Activated CD4-positive, alpha-beta memory T cell treated with anti-CD3 and anti-CD28 coated beads, Interleukin-2, amount 10 ng/mL, durations not matched to agents 7 days and 5 days (primary cell): ENCODE results near the gene FN1. TPM values are rescaled to one million over a fixed set of nuclear protein-coding genes. Genes with fewer than 3 reads are reported as not detected.
"Not testable (repeated sequence)": the region's sequence is repeated elsewhere in the genome, so short reads cannot be mapped to it uniquely, and the experiment has no call there.

ENCODE experiments used
- CTCF ChIA-PET: fragments of 350-600 bp; sonication (Branson Sonifier 250); formaldehyde crosslinking; loops from one replicate; lab custom pipeline; 2021; ENCODE audit warnings: antibody characterized with exemption, inconsistent platforms; lab: Charles Lee
- POLR2A ChIA-PET: fragments of 350-600 bp; sonication (Branson Sonifier 250); formaldehyde crosslinking; loops from one replicate; lab custom pipeline; 2021; ENCODE audit warnings: antibody characterized with exemption; lab: Charles Lee
- DNase-seq: peaks from one replicate; pipeline ENCODE4 v3.0.0-alpha.2; 2020
- H3K27ac Mint-ChIP-seq: one replicate; pipeline ENCODE4 v1.8.0; 2021; ENCODE audit warnings: mild to moderate bottlenecking, mixed read lengths
- H3K27me3 Mint-ChIP-seq: one replicate; pipeline ENCODE4 v1.8.0; 2021; ENCODE audit warnings: mixed read lengths
- H3K36me3 Mint-ChIP-seq: one replicate; pipeline ENCODE4 v1.8.0; 2021; ENCODE audit warnings: low read depth, mixed read lengths
- H3K4me1 Mint-ChIP-seq: one replicate; pipeline ENCODE4 v1.8.0; 2021; ENCODE audit warnings: mixed read lengths
- H3K4me3 Mint-ChIP-seq: one replicate; pipeline ENCODE4 v1.8.0; 2021; ENCODE audit warnings: mild to moderate bottlenecking, mixed read lengths
- H3K9me3 Mint-ChIP-seq: one replicate; pipeline ENCODE4 v1.8.0; 2021; ENCODE audit warnings: mixed read lengths
- total RNA-seq, 2 experiments: library from RNA; stranded (reverse); gene quantifications; one replicate each; pipeline ENCODE4 v1.2.3, GENCODE V29; 2021

The FN1 gene
- total RNA-seq, 2 experiments from 2014 or later = 1.8 to 2.2 TPM

DNA sequence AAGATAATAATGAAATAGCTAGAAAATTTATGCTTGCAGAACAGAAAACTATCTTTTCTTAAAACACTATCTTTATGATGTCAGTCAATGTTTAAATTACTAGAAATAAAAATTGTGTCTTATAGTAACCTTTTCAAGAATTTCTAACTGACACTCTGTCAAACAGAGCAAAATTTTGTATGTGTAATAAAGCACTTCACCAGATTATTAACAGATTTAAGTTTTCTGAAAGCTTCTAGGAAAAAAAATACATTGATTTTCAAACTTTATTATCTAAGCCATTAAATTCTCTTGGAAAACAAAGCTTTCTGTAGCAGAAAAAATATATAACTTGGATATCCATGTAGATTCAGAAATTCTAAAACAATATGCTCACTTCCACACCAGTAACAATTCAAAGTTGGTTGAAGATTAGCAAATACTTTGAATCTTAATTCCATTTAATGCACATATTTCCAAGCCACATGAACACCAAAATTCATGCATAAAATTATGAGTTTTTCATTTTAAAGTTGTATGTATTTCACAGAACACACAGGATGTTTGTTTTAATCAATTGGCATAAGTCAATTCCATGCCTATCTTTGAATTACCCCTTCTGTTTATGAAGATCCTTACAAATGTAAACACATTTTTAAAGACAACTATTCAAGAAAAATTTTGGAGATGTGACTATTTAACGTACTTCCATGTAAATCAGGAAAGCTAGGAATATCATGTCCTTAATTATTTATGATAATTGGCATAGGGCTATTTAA, 19.9 kb downstream of the FN1 start:
- H3K9me3 Mint-ChIP-seq = no peaks in the 10 kb centered on the region
- no peak overlapping the region for H3K27ac Mint-ChIP-seq
- H3K4me3 Mint-ChIP-seq = no peak overlapping the region
- H3K36me3 Mint-ChIP-seq = no peaks in the 10 kb centered on the region
- H3K27me3 Mint-ChIP-seq = peaks cover 24% of the 10 kb centered on the region
- peaks cover 3% of the 10 kb centered on the region for H3K4me1 Mint-ChIP-seq
- no peak for DNase-seq
- ChIA-PET CTCF (no interaction called here), POLR2A (no interaction called here)

DNA sequence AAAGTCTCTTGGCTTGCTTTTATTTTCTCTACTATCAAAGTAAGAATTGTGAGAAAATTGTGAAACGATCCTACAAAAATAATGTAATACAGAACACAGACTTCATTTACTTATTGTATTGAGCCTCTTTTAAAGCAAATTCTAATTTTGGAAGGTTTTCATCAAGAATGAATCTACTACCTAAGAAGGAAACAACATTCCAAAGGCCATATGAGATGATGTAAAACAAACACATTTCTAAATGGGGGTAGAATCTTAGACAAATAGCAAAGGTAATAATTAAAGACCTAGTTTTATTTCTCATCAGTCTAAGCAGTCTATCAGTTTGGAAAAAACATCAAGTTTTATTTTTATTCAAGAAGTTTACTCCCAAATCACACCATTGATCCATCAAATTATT, 20.6 kb downstream of the FN1 start:
- peaks cover 24% of the 10 kb centered on the region for H3K27me3 Mint-ChIP-seq
- H3K27ac Mint-ChIP-seq = no peak overlapping the region
- no peaks in the 10 kb centered on the region for H3K36me3 Mint-ChIP-seq
- no peak overlapping the region for H3K4me3 Mint-ChIP-seq
- no peaks in the 10 kb centered on the region for H3K9me3 Mint-ChIP-seq
- ChIA-PET POLR2A (no interaction called here), CTCF (no interaction called here)
- peaks cover 7% of the 10 kb centered on the region for H3K4me1 Mint-ChIP-seq
- DNase-seq = no peak

- ChIA-PET CTCF (no interaction called here), POLR2A (interaction anchor here (0.7 kb wide), 1 partner anchor 9 kb away, joined by 3 read pairs; no protein-coding TSS in a partner anchor)
- Mint-ChIP-seq H3K4me1 (peaks cover 10% of the 10 kb centered on the region), H3K9me3 (no peaks in the 10 kb centered on the region), H3K27ac (no peak overlapping the region), H3K4me3 (no peak overlapping the region), H3K36me3 (no peaks in the 10 kb centered on the region), H3K27me3 (peaks cover 24% of the 10 kb centered on the region)
- DNase-seq = no peak
These were observed 21.2 kb downstream of the FN1 start for GRCh38 chr2:215414674-215415073.

GRCh38 chr2:215413974-215414373, 21.9 kb downstream of the FN1 start:
- Mint-ChIP-seq H3K36me3 (no peaks in the 10 kb centered on the region), H3K9me3 (no peaks in the 10 kb centered on the region), H3K4me1 (peaks cover 16% of the 10 kb centered on the region), H3K4me3 (no peak overlapping the region), H3K27ac (no peak overlapping the region), H3K27me3 (peaks cover 24% of the 10 kb centered on the region)
- CTCF ChIA-PET = no interaction called here
- POLR2A ChIA-PET = interaction anchor here (0.7 kb wide), 1 partner anchor 9 kb away, joined by 3 read pairs; no protein-coding TSS in a partner anchor
- no peak for DNase-seq

GRCh38 chr2:215413484-215413777, 22.4 kb downstream of the FN1 start:
- DNase-seq = no peak
- no peak overlapping the region for H3K27ac Mint-ChIP-seq
- POLR2A ChIA-PET = no interaction called here
- CTCF ChIA-PET = no interaction called here
- H3K4me3 Mint-ChIP-seq = no peak overlapping the region
- H3K27me3 Mint-ChIP-seq = peaks cover 22% of the 10 kb centered on the region
- H3K4me1 Mint-ChIP-seq = peaks cover 16% of the 10 kb centered on the region
- H3K9me3 Mint-ChIP-seq = no peaks in the 10 kb centered on the region
- no peaks in the 10 kb centered on the region for H3K36me3 Mint-ChIP-seq

GRCh38 chr2:215411941-215412743, 23.7 kb downstream of the FN1 start:
- POLR2A ChIA-PET = no interaction called here
- Mint-ChIP-seq H3K9me3 (no peaks in the 10 kb centered on the region), H3K36me3 (no peaks in the 10 kb centered on the region), H3K27ac (no peak overlapping the region), H3K4me3 (no peak overlapping the region), H3K27me3 (peaks cover 13% of the 10 kb centered on the region), H3K4me1 (peaks cover 18% of the 10 kb centered on the region)
- no peak for DNase-seq
- CTCF ChIA-PET = no interaction called here

- CTCF ChIA-PET = no interaction called here
- no peaks in the 10 kb centered on the region for H3K9me3 Mint-ChIP-seq
- H3K4me1 Mint-ChIP-seq = peaks cover 18% of the 10 kb centered on the region
- no peak for DNase-seq
- no peak overlapping the region for H3K27ac Mint-ChIP-seq
- H3K27me3 Mint-ChIP-seq = peaks cover 13% of the 10 kb centered on the region
- POLR2A ChIA-PET = no interaction called here
- H3K36me3 Mint-ChIP-seq = no peaks in the 10 kb centered on the region
- H3K4me3 Mint-ChIP-seq = no peak overlapping the region
These were observed 25.0 kb downstream of the FN1 start for GRCh38 chr2:215410932-215411285.

- CTCF ChIA-PET, DNase-seq, H3K36me3 Mint-ChIP-seq, H3K27ac Mint-ChIP-seq, POLR2A ChIA-PET, H3K9me3 Mint-ChIP-seq, H3K4me3 Mint-ChIP-seq: not testable (repeated sequence)
- peaks cover 14% of the 10 kb centered on the region for H3K27me3 Mint-ChIP-seq
- peaks cover 18% of the 10 kb centered on the region for H3K4me1 Mint-ChIP-seq
These were observed 25.5 kb downstream of the FN1 start for GRCh38 chr2:215410181-215410931.

DNA sequence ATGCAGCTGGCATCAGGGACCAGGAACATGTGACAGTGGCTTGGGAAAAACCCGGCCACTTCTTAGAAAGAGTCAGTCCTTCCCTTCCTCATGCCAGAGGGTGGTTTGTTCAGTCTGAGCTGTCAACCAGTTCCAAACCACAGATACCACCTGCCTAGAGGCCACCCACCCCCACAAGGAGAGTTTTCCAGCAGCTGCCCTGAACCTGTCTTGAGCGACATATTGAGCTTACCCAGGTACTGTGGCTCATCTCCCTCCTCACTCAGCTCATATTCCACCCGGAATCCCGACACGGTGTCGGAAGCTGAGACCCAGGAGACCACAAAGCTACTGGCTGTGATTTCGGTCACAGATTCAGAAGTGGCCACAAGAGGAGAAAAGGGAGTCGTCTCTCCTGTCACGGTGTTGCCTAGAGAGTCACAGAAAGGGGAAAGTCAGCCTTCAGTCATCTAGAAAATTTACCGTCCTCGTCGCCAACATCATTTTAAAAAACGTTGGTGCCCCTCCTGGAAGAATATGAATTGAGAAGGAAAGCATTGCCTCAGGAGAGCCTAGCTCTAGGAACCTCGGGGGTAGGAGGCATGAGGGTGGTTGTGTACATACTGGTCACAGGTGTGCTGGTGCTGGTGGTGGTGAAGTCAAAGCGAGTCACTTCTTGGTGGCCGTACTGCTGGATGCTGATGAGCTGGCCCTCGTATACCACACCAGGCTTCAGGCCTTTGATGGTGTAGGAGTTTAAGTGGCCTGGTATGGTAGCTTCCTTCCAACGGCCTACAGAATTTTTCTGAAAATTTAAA, 26.3 kb downstream of the FN1 start:
- Mint-ChIP-seq H3K4me3 (no peak overlapping the region), H3K36me3 (no peaks in the 10 kb centered on the region), H3K27ac (no peak overlapping the region), H3K4me1 (peaks cover 18% of the 10 kb centered on the region), H3K27me3 (peaks cover 10% of the 10 kb centered on the region), H3K9me3 (no peaks in the 10 kb centered on the region)
- ChIA-PET POLR2A (no interaction called here), CTCF (interaction anchor here (0.6 to 0.8 kb wide), 2 partner anchors 23 to 139 kb away, joined by 3 to 4 read pairs; no protein-coding TSS in a partner anchor)
- DNase-seq = peak; percentile 20

GRCh38 chr2:215408441-215408840, 27.4 kb downstream of the FN1 start:
- DNase-seq, H3K27me3 Mint-ChIP-seq, H3K27ac Mint-ChIP-seq, H3K9me3 Mint-ChIP-seq, H3K36me3 Mint-ChIP-seq, H3K4me3 Mint-ChIP-seq, POLR2A ChIA-PET: not testable (repeated sequence)
- CTCF ChIA-PET = interaction anchor here (0.6 to 0.8 kb wide), 2 partner anchors 22 to 138 kb away, joined by 3 to 4 read pairs; no protein-coding TSS in a partner anchor
- peaks cover 18% of the 10 kb centered on the region for H3K4me1 Mint-ChIP-seq

- ChIA-PET CTCF (interaction anchor here (0.7 kb wide), 1 partner anchor 21 kb away, joined by 3 read pairs; no protein-coding TSS in a partner anchor), POLR2A (no interaction called here)
- peaks cover 18% of the 10 kb centered on the region for H3K4me1 Mint-ChIP-seq
- H3K27me3 Mint-ChIP-seq = peaks cover 5% of the 10 kb centered on the region
- H3K4me3 Mint-ChIP-seq = no peak overlapping the region
- no peak for DNase-seq
- H3K27ac Mint-ChIP-seq = no peak overlapping the region
- H3K9me3 Mint-ChIP-seq = no peaks in the 10 kb centered on the region
- no peaks in the 10 kb centered on the region for H3K36me3 Mint-ChIP-seq
These were observed 28.1 kb downstream of the FN1 start for GRCh38 chr2:215407590-215408264.

DNA sequence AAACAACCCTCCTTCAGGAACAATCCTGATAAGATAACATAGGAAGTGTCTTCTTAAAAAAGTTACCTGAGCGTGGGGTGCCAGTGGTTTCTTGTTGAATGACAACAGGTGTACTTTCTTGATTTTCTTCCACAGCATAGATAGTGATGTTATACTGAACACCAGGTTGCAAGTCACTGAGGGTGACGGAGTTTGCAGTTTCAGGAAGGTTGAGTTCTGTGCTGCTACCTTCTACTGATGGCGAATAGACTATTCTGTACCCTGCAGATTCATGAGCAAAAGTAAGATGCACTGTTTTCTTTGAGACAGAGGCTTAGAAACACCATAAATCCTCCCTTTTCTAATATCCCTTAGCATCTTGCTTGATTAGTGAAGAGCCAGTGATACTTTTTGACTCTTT, 28.8 kb downstream of the FN1 start:
- peaks cover 18% of the 10 kb centered on the region for H3K4me1 Mint-ChIP-seq

More for the DNA sequence above, 28.8 kb downstream of the FN1 start:
- no peaks in the 10 kb centered on the region for H3K36me3 Mint-ChIP-seq
- H3K9me3 Mint-ChIP-seq = no peaks in the 10 kb centered on the region
- peaks cover 5% of the 10 kb centered on the region for H3K27me3 Mint-ChIP-seq
- no peak overlapping the region for H3K27ac Mint-ChIP-seq
- POLR2A ChIA-PET = no interaction called here
- no peak overlapping the region for H3K4me3 Mint-ChIP-seq
- DNase-seq = no peak
- CTCF ChIA-PET = interaction anchor here (0.7 kb wide), 1 partner anchor 20 kb away, joined by 3 read pairs; no protein-coding TSS in a partner anchor
